ENCODE results near the gene CYP27C1. TPM values are rescaled to one million over a fixed set of nuclear protein-coding genes. Genes with fewer than 3 reads are reported as not detected.

CYP27C1 gene
- total and polyA plus RNA-seq, 2 of the 13 experiments (the other 11 are each of a cell fraction or from before 2014, with no cell fraction given), result not detected

DNA sequence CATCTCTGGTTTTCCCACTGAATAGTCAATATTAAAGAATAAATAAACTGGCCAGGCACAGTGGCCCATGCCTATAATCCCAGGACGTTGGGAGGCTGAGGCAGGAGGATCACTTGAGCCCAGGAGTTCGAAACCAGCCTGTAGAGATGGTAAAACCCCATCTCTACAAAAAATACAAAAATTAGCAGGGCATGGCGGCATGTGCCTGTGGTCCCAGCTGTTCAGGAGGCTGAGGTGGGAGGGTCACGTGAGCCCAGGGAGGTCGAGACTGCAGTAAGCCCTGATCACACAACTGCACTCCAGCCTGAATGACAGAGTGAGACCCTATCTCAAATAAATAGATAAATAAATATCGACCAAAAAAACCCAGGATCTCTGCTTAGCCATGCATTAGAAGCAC lies 63.0 kb downstream of the CYP27C1 start (continued):
- TF ChIP-seq, protein P1, sequence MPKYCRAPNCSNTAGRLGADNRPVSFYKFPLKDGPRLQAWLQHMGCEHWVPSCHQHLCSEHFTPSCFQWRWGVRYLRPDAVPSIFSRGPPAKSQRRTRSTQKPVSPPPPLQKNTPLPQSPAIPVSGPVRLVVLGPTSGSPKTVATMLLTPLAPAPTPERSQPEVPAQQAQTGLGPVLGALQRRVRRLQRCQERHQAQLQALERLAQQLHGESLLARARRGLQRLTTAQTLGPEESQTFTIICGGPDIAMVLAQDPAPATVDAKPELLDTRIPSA (CRISPR knock-in tag; IDR thresholded peaks at IDR 0.05; ENCODE audit: borderline replicate concordance), result no peak
- TF ChIP-seq ZSCAN25 (CRISPR knock-in tag; IDR thresholded peaks at IDR 0.05) (no peak), ZNF274 (CRISPR knock-in tag; IDR thresholded peaks at IDR 0.05) (no peak), ZNF616 (CRISPR knock-in tag; IDR thresholded peaks at IDR 0.05; ENCODE audit: low read depth) (no peak), ZNF772 (CRISPR knock-in tag; IDR thresholded peaks at IDR 0.05) (no peak), ZNF224 (CRISPR knock-in tag; IDR thresholded peaks at IDR 0.05) (no peak)
- TF ChIP-seq, protein P2, sequence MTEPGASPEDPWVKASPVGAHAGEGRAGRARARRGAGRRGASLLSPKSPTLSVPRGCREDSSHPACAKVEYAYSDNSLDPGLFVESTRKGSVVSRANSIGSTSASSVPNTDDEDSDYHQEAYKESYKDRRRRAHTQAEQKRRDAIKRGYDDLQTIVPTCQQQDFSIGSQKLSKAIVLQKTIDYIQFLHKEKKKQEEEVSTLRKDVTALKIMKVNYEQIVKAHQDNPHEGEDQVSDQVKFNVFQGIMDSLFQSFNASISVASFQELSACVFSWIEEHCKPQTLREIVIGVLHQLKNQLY (CRISPR knock-in tag; IDR thresholded peaks at IDR 0.05), result no peak
- TF ChIP-seq, protein P3, sequence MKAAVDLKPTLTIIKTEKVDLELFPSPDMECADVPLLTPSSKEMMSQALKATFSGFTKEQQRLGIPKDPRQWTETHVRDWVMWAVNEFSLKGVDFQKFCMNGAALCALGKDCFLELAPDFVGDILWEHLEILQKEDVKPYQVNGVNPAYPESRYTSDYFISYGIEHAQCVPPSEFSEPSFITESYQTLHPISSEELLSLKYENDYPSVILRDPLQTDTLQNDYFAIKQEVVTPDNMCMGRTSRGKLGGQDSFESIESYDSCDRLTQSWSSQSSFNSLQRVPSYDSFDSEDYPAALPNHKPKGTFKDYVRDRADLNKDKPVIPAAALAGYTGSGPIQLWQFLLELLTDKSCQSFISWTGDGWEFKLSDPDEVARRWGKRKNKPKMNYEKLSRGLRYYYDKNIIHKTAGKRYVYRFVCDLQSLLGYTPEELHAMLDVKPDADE (CRISPR knock-in tag; IDR thresholded peaks at IDR 0.05), result no peak

DNA sequence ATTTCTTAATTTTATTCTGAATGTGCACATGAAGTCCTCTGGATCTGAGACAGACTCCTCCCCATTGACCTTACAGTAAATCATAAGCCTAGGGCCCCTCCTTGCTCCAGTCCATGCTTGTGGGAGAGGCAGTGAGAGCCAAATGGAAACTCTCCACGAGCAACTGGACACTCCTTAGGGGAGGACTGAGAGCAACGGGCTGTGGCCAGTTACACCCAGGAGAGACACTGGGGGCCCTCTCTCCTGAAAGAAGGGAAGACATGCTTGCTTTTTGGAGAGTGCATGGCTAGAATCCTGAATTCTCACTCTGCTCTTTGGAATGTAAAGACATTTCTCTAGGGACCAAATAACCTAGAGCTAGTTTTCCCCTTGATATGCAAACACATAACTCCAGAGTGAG lies 64.2 kb downstream of the CYP27C1 start:
- H3K36me3 ChIP-seq (replicated peaks in 1 of 2; ENCODE audit: control insufficient read depth in 1 of 2, insufficient read depth in 2 of 2, low read length in 2 of 2), result no peaks in the 10 kb centered on the region
- H3K27ac ChIP-seq (ENCODE audit: extremely low read length, insufficient read depth, low read length), result no peak overlapping the region
- peaks cover 0 to 23% of the 10 kb centered on the region in 2 experiments; a peak in 2 of 5 replicates for H3K27me3 ChIP-seq (ENCODE audit: control insufficient read depth in 1 of 2, insufficient read depth in 2 of 2, low read length in 2 of 2)
- H3K9me3 ChIP-seq (ENCODE audit: low read length), result peaks cover 5% of the 10 kb centered on the region
- H3K4me3 ChIP-seq (replicated peaks in 1 of 3; ENCODE audit: insufficient read depth in 1 of 3, low read depth in 2 of 3, low read length in 3 of 3), result no peak overlapping the region
- H3K9ac ChIP-seq (ENCODE audit: insufficient read depth, low read depth, low read length), result no peak overlapping the region
- TF ChIP-seq, protein P4, sequence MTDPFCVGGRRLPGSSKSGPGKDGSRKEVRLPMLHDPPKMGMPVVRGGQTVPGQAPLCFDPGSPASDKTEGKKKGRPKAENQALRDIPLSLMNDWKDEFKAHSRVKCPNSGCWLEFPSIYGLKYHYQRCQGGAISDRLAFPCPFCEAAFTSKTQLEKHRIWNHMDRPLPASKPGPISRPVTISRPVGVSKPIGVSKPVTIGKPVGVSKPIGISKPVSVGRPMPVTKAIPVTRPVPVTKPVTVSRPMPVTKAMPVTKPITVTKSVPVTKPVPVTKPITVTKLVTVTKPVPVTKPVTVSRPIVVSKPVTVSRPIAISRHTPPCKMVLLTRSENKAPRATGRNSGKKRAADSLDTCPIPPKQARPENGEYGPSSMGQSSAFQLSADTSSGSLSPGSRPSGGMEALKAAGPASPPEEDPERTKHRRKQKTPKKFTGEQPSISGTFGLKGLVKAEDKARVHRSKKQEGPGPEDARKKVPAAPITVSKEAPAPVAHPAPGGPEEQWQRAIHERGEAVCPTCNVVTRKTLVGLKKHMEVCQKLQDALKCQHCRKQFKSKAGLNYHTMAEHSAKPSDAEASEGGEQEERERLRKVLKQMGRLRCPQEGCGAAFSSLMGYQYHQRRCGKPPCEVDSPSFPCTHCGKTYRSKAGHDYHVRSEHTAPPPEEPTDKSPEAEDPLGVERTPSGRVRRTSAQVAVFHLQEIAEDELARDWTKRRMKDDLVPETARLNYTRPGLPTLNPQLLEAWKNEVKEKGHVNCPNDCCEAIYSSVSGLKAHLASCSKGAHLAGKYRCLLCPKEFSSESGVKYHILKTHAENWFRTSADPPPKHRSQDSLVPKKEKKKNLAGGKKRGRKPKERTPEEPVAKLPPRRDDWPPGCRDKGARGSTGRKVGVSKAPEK (CRISPR knock-in tag; IDR thresholded peaks at IDR 0.05; ENCODE audit: borderline replicate concordance), result no peak
- TF ChIP-seq NR2C2 (CRISPR knock-in tag; IDR thresholded peaks at IDR 0.05; ENCODE audit: borderline replicate concordance) (no peak), ZNF468 (CRISPR knock-in tag; IDR thresholded peaks at IDR 0.05) (no peak), ELF3 (CRISPR knock-in tag; IDR thresholded peaks at IDR 0.05) (no peak)
- intact Hi-C loops (cut with micrococcal nuclease; ENCODE audit: unreplicated experiment) (no loop called here), in situ Hi-C loops (cut with HindIII; ENCODE audit: extremely low pct_ligation_motif_present, low pct_unique_long_range_greater_than_20kb) (no loop called here)
- no peaks in the 10 kb centered on the region for H3K79me2 ChIP-seq (ENCODE audit: insufficient read depth, low read length)
- H4K20me1 ChIP-seq (ENCODE audit: insufficient read depth, low read length), result no peaks in the 10 kb centered on the region
- 0% methylated on average over 2 of the region's 2 CpGs for WGBS (ENCODE audit: low lambda C conversion rate)
- FAIRE-seq (no peak), ATAC-seq (no peak), DNase-seq (ENCODE audit: low spot score) (no peak)
- H2AFZ ChIP-seq (ENCODE audit: low read length), result no peak overlapping the region
- no peak overlapping the region for H3K4me2 ChIP-seq (ENCODE audit: low read depth, low read length)
- ChIA-PET CTCF (ENCODE audit: low intra/inter-chr PET ratio, low total read pairs) (no interaction called here), POLR2A (no interaction called here)
- BruUV-seq (replicated peaks), result no TSS peak
- H3K4me1 ChIP-seq (ENCODE audit: insufficient read depth, low read length), result no peaks in the 10 kb centered on the region

Measured in HepG2 (cell line).